HepG2 (cell line): ENCODE results near the gene NOTUM. TPM values are rescaled to one million over a fixed set of nuclear protein-coding genes. Genes with fewer than 3 reads are reported as not detected.

ENCODE experiments used
- ETV5 ChIP-seq: IDR thresholded peaks from 2 replicates; pipeline ENCODE4 v1.6.1; 2018; ENCODE audit warnings: missing biosample characterization, missing genetic modification reagents, inconsistent platforms, borderline replicate concordance
- GMEB1 ChIP-seq: sonication (generic); formaldehyde crosslinking; IDR thresholded peaks from 2 replicates; pipeline ENCODE4 v1.5.1; 2020; ENCODE audit warnings: missing genetic modification reagents, mild to moderate bottlenecking, borderline replicate concordance
- HOXA7 ChIP-seq: sonication (generic); formaldehyde crosslinking; IDR thresholded peaks from 2 replicates; pipeline ENCODE4 v1.8.1; 2022; ENCODE audit warnings: mild to moderate bottlenecking, missing genetic modification reagents, moderate library complexity
- HOXA9 ChIP-seq: sonication (generic); formaldehyde crosslinking; IDR thresholded peaks from 2 replicates; pipeline ENCODE4 v1.8.1; 2022; ENCODE audit warnings: missing genetic modification reagents, mild to moderate bottlenecking, moderate library complexity, borderline replicate concordance
- KDM5B ChIP-seq: sonication (generic); formaldehyde crosslinking; IDR thresholded peaks from 2 replicates; pipeline ENCODE4 v1.4.0; 2020; ENCODE audit warnings: missing genetic modification reagents, mild to moderate bottlenecking, borderline replicate concordance
- MEIS1 ChIP-seq: sonication (generic); formaldehyde crosslinking; IDR thresholded peaks from 2 replicates; pipeline ENCODE4 v1.9.0; 2021; ENCODE audit warnings: mild to moderate bottlenecking, missing genetic modification reagents, moderate library complexity, borderline replicate concordance
- MTF2 ChIP-seq: sonication (generic); formaldehyde crosslinking; IDR thresholded peaks from 2 replicates; pipeline ENCODE4 v1.5.0; 2020; ENCODE audit warnings: missing genetic modification reagents, borderline replicate concordance
- NBN ChIP-seq: fragments of 450-650 bp; conservative IDR thresholded peaks from 2 replicates; pipeline ENCODE4 v1.6.1; 2017
- NFRKB ChIP-seq: fragments of 450-650 bp; IDR thresholded peaks from 2 replicates; pipeline ENCODE4 v1.6.1; 2017
- NR2F2 ChIP-seq: IDR thresholded peaks from 2 replicates; pipeline ENCODE4 v1.6.1; 2012; ENCODE audit warnings: low read depth, inconsistent platforms, borderline replicate concordance
- STAT6 ChIP-seq: sonication (generic); formaldehyde crosslinking; IDR thresholded peaks from 2 replicates; pipeline ENCODE4 v1.4.0; 2020; ENCODE audit warnings: missing genetic modification reagents, mild to moderate bottlenecking, borderline replicate concordance
- TAF1 ChIP-seq: sonication (generic); formaldehyde crosslinking; IDR thresholded peaks from 2 replicates; pipeline ENCODE4 v1.4.0; 2020; ENCODE audit warnings: missing genetic modification reagents
- ZBTB7A ChIP-seq: sonication (generic); formaldehyde crosslinking; IDR thresholded peaks from 2 replicates; pipeline ENCODE4 v1.8.0; 2022; ENCODE audit warnings: mild to moderate bottlenecking, missing genetic modification reagents
- ZFX ChIP-seq: sonication (generic); formaldehyde crosslinking; IDR thresholded peaks from 2 replicates; pipeline ENCODE4 v1.4.0; 2020; ENCODE audit warnings: mild to moderate bottlenecking, low read depth, missing genetic modification reagents, moderate library complexity
- ZNF224 ChIP-seq: sonication (generic); formaldehyde crosslinking; IDR thresholded peaks from 2 replicates; pipeline ENCODE4 v1.5.0; 2020; ENCODE audit warnings: mild to moderate bottlenecking, missing genetic modification reagents
- ZNF275 ChIP-seq: sonication (generic); formaldehyde crosslinking; IDR thresholded peaks from 2 replicates; pipeline ENCODE4 v1.8.0; 2022; ENCODE audit warnings: missing genetic modification reagents, mild to moderate bottlenecking, inconsistent platforms, borderline replicate concordance
- ZNF276 ChIP-seq: sonication (generic); formaldehyde crosslinking; IDR thresholded peaks from 2 replicates; pipeline ENCODE4 v1.4.0; 2020; ENCODE audit warnings: mild to moderate bottlenecking, low read depth, missing genetic modification reagents
- ZNF292 ChIP-seq: sonication (generic); formaldehyde crosslinking; IDR thresholded peaks from 2 replicates; pipeline ENCODE4 v1.8.1; 2022; ENCODE audit warnings: mild to moderate bottlenecking, low read depth, missing genetic modification reagents, borderline replicate concordance
- ZNF430 ChIP-seq: sonication (generic); formaldehyde crosslinking; IDR thresholded peaks from 2 replicates; pipeline ENCODE4 v1.9.0; 2021; ENCODE audit warnings: mild to moderate bottlenecking, missing genetic modification reagents
- ZNF615 ChIP-seq: sonication (generic); formaldehyde crosslinking; IDR thresholded peaks from 2 replicates; pipeline ENCODE4 v1.5.0; 2020; ENCODE audit warnings: mild to moderate bottlenecking, missing genetic modification reagents, borderline replicate concordance
- ZNF839 ChIP-seq: sonication (generic); formaldehyde crosslinking; IDR thresholded peaks from 2 replicates; pipeline ENCODE4 v1.4.0; 2020; ENCODE audit warnings: missing genetic modification reagents, mild to moderate bottlenecking, borderline replicate concordance
- polyA plus RNA-seq, 8 experiments: library from polyadenylated mRNA; depleted of rRNA in 3 of 8; stranded (reverse) in 7 of 8; unstranded in 1 of 8; fragments of >200 nt; fragmentation: Illumina TruSeq in 4 of 8; extraction: Trizol in 4 of 8; gene quantifications; 2 replicates each; pipeline versions ENCODE4 v1.2.1 to v1.2.3, GENCODE V29; 2011 to 2016; ENCODE audit warnings: low read depth in 4 of 8, missing spikeins in 1 of 8, mixed read lengths in 1 of 8; ENCODE audit not compliant: insufficient read depth in 1 of 8
- total RNA-seq, 5 experiments: library from RNA; depleted of rRNA; stranded (reverse); fragments of >200 nt; fragmentation: Illumina TruSeq; extraction: Trizol; gene quantifications; 2 replicates each; pipeline ENCODE4 v1.2.3, GENCODE V29; 2016; ENCODE audit warnings: low read depth in 1 of 5

NOTUM gene
- total and polyA plus RNA-seq, 2 of the 13 experiments (the other 11 are each of a cell fraction or from before 2014, with no cell fraction given) = 150 to 160 TPM

- TF ChIP-seq KDM5B (CRISPR knock-in tag) = peak; percentile 78; the same call in 1 of the 2 replicates
- no peak for TF ChIP-seq ZNF430 (CRISPR knock-in tag)
- peak; percentile 99 for TF ChIP-seq ZNF615 (CRISPR knock-in tag)
- peak; percentile 66; the same call in 1 of the 2 replicates for TF ChIP-seq GMEB1 (CRISPR knock-in tag)
- peak; percentile 54; the same call in 1 of the 2 replicates for TF ChIP-seq ZNF224 (CRISPR knock-in tag)
- TF ChIP-seq STAT6 (CRISPR knock-in tag) = no peak; the same call in 1 of the 2 replicates
- 0 out of 2 replicates have a peak, but pooled peaks have one; percentile 8 for TF ChIP-seq MTF2 (CRISPR knock-in tag)
- peak; percentile 90; the same call in 1 of the 2 replicates for TF ChIP-seq TAF1 (CRISPR knock-in tag)
- TF ChIP-seq MEIS1 (CRISPR knock-in tag) = peak; percentile 74
- peak; percentile 34; the same call in 1 of the 2 replicates for TF ChIP-seq ZNF275
- TF ChIP-seq NBN = no peak
- peak; percentile 85; the same call in 1 of the 2 replicates for TF ChIP-seq HOXA9 (CRISPR knock-in tag)
- no peak; the same call in 1 of the 2 replicates for TF ChIP-seq ZNF839 (CRISPR knock-in tag)
- peak; percentile 76; the same call in 1 of the 2 replicates for TF ChIP-seq NR2F2
- no peak for TF ChIP-seq HOXA7 (CRISPR knock-in tag)
- peak; percentile 47; the same call in 1 of the 2 replicates for TF ChIP-seq ETV5 (CRISPR knock-in tag)
- TF ChIP-seq ZNF276 (CRISPR knock-in tag) = peak; percentile 86
- peak; percentile 97 for TF ChIP-seq ZFX
- peak; percentile 37; the same call in 1 of the 2 replicates for TF ChIP-seq ZNF292 (CRISPR knock-in tag)
- TF ChIP-seq NFRKB = no peak
- TF ChIP-seq ZBTB7A = peak; percentile 35; the same call in 1 of the 2 replicates
Measured at GRCh38 chr17:81966343-81967243, 5.6 kb upstream of the NOTUM start (continued).
